Stimulated activated CD4-positive, alpha-beta T cell treated with anti-CD3 and anti-CD28 coated beads, Interleukin-4, amount 100 ng/mL, for 48 hours (primary cell): ENCODE measurements around the gene TM7SF2.
A peak's percentile ranks its signal among the peaks of the same experiment; 100 is the strongest.
"Not testable (repeated sequence)": the region's sequence is repeated elsewhere in the genome, so short reads cannot be mapped to it uniquely, and the experiment has no call there.

Experiments used
- DNase-seq, 2 donors: peaks; one replicate each; pipeline ENCODE4 v3.0.0-alpha.2; 2020; ENCODE audit warnings: low read depth in 2 of 2

TM7SF2 gene

DNA sequence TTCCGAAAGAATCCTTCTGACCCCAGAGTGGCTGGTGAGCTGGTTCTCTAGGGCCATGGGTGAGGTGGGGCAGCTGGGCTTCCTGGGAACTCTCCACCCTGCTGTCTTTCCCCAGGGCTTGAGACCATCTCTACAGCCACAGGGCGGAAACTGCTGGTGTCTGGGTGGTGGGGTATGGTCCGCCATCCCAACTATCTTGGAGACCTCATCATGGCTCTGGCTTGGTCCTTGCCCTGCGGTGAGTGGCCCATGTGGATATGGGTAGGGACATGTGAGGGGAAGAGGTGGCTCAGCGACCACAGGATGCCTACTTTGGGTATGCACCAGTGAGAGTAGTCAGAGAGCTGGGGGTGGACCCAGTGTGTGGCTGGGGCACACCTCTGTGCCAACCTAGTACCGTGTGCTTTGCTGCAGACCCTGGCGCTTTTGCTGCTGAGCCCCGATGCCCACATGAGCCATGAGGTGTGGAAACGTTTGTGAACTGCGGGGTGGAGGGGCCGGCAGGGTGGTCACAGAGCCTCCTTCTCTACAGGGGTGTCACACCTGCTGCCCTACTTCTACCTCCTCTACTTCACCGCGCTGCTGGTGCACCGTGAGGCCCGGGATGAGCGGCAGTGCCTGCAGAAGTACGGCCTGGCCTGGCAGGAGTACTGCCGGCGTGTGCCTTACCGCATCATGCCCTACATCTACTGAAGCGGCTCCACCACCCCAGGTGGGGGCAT lies 3.9 kb downstream of the TM7SF2 start:
- no peak for DNase-seq

DNA sequence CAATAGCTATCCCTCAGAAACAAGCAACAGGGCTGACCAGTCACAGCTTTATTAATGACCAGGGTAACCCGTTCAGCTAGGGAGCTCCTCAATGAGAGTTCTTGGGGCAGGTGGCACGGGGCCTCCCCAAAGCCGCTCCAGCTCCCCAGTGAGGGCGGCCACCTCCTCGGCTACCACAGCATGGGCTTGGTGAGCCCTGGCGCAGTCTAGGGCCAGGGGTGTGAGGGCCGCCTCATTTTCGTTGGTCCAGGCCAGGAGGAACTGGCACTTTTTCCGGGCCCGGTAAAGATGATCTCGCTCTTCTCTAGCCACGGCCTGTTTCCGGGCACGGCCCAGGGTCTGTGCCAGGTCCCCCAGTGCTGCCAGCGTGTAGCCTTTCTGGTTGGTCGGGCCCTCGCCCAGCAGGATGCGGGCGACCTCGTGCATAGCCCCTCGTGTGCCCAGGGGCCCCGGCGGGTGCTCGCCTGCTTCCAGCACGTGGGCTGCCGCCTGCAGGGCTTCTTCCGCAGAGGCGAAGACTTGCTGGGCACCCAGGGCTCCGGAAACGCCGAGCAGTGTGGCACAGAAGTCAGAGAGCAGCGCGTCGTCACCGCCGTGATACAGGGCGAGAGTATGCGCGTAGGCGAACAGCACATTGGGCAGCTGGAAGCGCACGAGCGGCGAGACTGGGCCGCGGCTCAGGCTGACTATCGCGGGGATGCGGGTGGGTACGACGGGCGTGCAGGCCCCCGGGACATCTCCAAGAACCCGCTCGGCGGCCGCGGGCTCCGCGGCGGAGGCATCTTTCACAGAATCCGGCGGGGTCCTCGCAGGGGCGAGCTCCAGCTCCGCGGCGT lies 4.9 kb downstream of the TM7SF2 start:
- DNase-seq = peak in 1 of 2 donors; percentile 54

DNA sequence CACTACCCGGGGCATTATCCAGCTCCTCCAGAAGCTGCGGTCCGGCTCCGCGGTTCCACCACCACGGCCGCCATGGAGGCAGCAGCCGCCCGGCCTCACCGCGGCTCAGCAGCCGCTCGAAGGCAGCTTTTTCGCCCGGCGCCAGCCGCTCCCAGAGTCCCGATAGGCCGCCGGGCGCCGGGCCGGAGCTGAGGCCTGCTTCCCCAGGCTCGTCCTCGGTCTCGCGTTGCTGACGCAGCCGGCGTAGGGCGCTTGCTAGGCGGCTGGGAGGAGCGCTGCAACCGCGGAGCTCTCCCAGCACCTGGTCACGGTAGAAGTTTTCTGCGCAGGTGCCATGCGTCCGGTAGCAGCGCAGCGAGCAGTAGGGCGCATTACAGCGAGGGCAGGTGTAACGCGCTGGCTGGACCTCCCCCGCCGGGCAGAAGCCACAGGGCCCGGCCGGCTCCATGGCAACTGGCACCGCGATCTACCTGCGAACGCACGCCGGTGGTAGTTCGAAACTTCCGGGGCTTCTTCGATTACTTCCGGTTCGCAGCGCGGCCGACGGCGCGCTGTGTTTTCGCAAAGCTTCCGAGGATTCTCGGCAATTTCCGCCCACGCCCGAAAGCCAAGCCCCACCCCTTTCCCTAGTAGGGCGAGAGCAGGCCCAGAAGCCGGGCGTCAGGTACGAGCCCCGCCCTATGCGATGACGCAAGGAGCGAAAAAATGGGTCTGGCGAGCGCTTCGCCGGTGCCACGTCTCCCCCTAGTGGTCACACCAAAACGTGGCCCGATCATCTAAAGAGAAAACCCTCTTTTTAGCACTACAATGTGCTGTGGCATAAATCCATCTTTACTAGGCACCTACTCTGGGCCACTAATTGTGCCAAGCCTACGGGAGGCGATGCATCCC lies 5.8 kb downstream of the TM7SF2 start, which contains the start of gene ZNHIT2:
TSS of gene ZNHIT2 (minus strand) at position 496 of the 891 bp plus-strand sequence. CDS start at position 448, 48 bp downstream.
- peak; percentile 100 for DNase-seq

DNA sequence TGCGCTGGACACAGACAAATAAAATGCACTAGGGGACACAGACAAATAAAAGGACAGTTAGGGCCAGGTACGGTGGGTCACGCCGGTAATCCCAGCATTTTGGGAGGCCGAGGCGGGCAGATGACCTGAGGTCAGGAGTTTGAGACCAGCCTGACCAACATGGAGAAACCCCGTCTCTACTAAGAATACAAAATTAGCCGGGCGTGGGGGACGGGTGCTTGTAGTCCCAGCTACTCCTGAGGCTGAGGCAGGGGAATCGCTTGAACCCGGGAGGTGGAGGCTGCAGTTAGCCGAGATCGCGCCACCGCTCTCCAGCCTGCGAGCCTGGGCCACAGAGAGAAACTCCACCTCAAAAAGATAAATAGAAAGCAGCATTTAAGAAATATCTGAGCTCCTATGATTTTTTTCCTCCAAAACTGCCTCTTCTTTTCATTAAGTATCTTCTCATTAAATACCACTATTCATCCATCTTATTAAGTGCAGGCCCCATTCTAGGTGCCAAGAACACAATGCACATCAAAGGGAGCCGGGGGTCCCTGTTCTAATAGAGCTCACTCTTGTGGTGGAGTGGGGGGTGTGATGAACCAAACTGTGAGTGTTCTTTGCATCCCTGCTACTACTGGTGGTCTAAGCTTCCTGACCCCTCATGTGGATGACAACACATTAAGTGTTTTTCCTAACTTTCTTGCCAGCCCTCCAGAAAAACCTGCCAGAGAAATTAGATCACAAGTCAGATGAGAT lies 6.6 kb downstream of the TM7SF2 start:
- no peak for DNase-seq

DNA sequence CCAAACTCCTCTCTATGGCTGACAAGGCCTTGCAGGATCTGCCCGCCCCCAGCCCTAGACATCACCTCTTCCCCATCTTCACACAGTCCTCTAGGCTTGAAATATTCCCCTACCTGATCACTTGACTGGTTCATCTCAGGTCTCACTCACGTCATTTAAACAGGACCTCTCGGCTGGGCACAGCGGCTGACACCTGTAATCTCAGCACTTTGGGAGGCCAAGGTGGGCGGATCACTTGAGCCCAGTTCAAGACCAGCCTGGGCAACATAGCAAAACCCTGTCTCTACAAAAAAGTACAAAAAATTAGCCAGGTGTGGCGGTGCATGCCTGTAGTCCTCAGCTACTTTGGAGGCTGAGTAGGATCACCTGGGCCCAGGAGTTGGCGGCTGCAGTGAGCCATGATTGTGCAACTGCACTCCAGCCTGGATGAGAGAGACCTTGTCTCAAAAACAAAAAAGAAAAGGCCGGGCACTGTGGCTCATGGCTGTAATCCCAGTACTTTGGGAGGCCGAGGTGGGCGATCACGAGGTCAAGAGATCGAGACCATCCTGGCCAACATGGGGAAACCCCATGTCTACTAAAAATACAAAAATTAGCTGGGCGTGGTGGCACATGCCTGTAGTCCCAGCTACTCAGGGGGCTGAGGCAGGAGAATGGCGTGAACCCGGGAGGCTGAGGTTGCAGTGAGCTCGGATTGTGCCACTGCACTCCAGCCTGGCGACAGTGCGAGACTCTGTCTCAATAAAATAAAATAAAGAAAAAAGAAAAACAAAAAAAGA lies 7.4 kb downstream of the TM7SF2 start:
- DNase-seq = not testable (repeated sequence)

DNA sequence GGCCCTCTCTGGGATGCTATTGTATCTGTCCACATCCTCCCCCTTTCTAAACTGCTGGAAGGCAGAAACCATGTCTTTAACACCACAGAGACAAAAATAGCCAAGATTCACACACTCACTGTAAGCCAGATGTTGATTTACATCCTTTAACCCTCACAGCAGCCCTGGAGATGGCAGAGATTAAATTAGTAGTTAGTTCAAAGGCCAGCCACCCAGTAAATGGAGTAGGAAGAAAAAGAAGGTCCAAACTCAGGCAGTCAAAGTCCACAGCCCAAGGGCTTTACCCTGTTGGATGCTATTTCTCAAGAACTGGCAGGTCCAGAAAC lies 8.0 kb downstream of the TM7SF2 start:
- DNase-seq = no peak

DNA sequence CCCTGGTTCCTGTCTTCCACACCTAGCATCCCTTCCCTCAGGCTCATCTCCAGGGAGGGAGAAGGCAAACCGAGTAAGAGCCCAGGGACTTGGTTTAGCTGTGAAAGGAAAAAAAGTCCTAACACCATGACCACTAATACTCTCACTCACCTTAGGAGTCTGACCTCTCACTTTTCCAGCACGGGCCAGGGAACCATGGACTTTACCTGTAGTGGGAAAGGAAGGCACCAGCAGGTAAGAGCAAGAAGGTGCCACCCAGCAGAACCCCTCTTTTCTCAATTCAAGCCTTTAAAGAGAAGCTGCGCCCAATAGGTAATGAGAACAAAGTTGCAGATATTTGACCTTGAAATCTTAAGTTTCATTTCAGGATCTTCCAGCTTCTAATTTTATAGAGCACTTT lies 9.2 kb downstream of the TM7SF2 start:
- no peak for DNase-seq

DNA sequence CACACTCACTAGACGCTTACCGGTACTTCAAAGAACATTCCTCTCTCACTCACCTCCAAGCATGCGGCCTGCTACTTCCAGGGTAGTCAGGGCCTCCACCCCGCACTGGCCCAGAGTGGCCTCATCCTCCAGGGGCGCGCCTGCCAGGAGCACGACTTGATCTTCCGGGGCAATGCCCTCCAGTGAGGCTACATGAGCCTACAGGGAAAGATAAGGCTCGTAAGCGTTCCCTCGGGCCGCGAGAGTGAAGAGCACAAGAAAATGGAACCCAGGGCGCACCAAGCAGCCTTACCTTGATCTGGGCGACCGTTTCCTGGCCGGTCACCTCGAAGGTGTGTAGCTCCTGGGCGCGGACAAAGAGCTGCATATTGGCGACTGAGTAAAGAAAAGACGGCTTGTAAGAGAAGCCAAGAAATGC lies 9.8 kb downstream of the TM7SF2 start:
- DNase-seq = no peak

DNA sequence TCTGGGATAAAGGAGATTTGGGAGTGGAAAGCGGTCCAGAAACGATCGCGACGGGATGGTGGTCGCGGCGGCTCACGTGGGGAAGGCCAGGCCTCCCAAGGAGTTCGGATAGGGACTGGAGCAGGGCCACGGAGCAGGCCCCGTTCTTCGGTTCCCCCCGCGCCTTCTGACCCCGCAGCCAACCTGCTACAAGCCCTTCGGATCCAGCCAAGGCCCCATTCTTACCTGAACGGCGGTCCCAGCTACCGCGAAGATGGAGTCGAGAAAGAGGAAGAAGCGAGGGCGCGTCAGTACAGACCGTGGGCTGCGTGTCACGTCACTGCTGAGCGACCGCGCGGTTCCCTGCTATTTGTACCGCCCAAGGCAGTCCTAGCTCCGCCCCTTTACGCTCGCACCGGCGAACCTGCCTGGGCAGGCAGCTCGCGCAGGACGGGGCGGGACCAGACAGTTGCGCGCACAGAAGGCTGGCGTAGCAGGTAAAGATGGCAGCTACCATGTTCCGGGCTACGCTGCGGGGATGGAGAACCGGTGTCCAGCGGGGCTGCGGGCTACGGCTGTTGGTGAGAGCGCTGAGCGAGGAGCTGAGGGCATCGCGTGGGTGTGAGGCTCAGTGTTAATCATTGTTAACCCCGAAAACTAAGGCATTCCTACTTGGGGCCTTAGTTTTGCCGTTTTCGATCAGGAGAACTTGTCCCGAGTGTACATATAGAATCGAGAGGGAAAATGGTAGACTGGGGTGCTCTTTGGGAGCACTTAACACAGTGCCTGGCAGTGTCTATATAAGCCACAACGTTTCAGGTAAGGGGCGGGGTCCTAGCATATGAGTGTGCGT lies 10.4 kb downstream of the TM7SF2 start, which contains the start of the genes FAU and MRPL49:
TSS of gene FAU (minus strand) at position 270 of the 832 bp plus-strand sequence. CDS start 321 bp downstream, outside the sequence.
TSS of gene MRPL49 (plus strand) at position 457 of the 832 bp plus-strand sequence. CDS start at position 483, 26 bp downstream.
- DNase-seq = peak; percentile 97 to 100

DNA sequence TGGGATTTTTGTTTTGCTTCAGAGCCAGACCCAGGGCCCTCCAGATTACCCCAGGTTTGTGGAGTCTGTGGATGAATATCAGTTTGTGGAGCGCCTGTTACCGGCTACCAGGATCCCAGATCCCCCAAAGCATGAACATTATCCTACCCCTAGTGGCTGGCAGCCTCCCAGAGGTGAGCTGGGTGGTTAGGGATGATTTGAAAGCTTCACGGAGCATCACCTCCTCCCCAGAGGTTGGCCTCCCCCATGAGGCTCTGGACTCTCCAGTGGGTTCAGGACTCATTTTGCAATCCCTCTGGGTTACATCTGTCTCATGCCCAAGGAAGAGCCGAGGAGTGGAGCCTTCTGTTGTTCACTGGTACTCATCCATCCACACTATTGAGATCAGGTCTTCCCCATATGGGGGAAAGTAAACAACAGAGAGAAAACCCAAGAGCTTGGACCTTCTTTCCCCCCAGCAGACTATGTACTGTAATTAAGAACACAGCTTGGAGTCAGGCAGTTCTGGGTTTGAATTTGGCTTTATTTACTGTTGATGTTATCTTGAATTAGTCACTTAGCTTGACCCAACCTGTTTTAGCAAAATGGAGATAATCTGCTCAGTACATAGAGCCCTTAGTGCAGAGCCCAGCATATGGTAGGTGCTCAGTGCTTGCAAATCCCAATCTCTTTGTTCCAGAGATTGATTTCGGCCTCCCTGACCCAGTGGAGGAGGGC lies 13.0 kb downstream of the TM7SF2 start:
- no peak for DNase-seq

DNA sequence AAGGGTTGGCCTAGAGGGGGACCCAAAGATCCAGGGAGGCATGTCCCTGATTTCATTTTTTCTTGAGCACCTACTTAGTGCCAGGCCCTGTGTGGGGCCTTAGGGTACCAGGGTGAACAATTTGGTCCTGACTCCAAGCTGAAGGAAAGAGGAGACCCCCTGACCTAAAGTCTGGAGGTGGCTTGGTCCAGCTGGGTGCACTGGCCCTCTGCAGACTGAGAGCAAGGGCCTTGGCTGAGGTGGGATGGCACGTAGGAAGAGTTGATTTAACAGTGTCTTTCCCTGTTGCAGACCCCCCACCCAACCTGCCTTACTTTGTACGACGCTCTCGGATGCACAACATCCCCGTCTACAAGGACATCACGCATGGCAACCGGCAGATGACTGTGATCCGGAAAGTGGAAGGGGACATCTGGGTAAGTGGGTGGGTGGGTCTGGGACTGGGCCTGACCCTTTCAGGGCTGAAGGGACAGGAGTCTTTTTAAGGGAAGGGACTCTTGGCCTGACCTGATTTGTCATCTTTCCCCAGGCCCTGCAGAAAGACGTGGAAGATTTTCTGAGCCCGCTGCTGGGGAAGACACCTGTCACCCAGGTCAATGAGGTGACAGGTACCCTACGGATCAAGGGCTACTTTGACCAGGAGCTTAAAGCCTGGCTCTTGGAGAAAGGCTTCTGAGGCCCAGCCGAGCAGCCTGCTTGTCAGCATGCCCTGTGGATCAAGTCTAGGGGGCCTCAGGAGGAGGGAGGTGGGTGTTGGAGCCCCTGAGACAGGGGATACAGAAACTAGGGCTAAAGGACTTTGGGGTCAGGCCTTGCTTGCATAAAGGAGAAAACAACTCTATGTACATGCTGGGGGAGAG lies 13.8 kb downstream of the TM7SF2 start:
- DNase-seq = no peak

DNA sequence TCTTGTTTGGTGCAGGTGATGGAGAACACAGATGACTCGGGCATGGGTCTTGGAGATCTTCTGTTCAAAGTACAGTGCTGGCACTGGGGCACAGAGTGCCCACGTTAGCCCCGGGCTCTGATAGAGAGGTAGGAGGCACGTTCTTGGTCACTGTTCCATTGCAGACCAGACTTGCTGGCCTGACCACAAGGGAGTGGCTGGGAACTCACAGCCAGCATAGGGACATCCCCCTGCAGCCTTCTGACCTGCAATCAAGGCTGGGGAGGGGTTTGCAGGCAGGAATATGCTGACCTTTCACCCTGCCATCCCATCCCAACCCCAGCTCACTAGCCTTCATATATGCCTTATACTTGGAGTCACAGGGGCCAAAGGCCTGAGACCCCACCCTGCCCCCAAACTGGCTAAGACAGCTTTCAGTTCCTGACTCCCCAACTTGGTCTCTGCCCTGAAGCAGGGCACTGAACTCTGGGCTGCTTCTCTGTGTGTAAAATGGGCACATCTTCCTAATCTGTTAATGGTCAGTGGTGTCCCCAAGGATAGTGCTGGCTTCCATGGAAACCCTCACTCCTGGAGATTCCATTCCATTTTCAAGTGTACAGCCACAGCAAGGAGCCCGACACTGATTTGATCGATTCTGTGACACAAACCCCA lies 15.1 kb downstream of the TM7SF2 start:
- no peak for DNase-seq

DNA sequence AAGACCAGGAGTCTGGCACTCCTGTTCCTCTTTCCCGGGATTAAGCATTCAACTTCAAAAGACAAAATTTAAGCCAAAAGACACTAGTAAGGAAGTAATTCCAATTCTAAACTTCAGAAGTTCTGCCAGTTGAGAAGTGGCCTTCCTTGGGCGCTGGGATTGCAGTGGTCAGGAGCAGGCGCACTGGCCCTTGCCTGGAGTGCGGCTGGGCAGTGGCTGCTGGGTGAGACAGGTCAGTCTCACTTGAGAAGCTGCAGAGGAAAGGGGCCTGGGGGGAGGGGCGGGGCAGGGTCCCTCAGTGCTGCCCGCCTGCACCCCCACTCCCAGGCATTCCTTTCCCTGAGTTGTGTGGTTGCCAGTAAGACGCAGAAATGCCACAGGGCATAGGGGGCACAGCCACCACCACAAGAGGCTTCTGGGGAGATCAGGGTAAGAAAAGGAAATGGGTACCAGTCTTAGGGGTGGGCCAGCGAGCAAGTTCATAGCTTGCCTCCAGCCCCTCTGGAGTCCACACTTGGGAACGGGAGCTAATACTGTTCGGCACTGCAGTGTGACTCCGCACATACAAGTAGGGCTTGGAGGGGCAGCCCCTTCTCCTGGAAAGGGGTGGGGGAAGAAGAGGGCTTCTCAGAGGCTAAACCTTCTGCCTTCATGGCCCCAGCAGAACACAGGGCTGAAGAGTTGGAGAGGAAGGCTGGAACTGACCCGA lies 16.0 kb downstream of the TM7SF2 start:
- no peak for DNase-seq

DNA sequence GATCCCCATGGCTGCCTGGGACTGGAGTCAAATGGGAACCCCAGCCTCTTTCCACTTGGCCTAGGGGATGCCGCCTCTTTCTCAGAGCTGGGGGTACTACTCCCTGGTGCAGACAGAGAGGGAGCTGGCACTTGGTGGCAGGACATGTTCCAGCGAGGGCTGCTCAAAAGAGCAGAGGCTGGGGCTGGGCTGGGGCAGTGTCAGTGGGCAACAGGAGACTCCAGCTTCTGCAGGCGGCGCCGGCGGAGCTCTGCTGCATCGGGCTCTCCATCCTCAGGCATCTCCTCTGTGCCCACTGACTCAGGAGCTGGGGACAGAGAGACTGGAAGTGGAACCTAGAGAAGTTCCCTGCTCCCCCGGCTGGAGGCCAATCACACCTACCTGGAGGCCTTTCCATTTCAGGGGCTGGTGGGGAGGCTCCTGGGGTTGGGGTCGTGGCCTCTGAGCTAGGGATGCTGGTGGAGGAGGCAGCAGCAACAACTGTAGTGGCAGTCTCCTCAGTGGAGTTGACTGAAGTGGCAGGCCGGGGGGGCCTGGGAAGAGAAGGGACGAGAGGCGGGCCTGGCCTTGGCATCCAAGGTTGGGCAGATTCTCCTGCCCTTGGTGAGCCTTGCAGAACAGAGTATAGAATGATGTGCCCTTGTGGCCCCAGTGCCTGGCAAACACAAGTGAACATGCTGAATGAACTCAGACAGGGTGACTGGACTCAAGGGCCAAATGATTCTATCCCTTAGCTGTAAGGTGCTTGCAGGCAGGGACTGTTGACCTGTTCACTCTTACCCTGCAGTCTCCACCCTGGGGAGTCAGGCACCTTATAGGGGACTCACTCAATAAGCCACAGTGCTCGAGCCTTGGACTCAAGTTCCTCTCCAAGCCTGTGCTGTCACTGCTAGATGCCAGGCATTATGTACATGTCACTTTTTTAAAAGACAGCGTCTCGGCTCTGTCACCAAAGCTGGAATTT lies 16.8 kb downstream of the TM7SF2 start:
- DNase-seq = no peak

DNA sequence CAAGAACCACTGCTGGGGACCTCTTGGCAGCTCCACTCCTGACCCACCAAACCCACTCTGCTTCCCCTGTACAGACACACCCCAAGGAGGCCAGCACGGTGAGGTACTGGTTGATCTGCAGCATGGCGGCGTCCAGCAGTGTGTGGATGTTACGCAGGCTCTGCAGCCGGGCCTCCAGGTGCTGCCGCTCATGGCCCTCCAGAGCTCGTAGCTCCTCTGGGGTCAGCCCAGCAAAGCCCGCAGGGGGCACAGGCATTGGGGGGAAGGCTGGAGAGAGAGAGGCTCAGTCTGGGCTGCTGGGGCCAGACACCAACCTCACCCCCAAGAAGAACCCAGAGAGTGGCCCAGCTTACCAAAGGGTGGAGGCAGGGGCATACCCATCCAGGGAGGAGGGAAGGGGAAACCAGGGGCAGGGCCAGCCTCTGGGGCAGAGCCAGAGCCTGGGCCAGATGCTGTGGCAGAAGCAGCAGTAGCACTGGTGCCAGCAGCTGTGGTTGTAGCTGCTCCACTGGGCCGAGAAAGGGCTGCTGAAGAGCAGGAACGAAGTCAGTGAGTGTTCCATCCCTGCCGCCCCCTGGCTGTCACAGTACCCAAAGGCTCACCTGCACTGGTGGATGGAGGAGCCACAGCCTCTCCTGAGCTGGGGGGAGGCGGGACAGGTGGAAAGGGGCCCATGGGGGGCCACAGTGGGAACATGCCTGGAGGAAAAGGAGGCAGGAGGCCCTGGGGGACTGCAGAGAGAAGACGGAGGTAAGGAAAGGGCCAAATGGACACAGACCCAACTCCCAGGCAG lies 18.2 kb downstream of the TM7SF2 start:
- DNase-seq = no peak
